Neural progenitor cell (in vitro differentiated cells): ENCODE results near the gene TCL1B. TPM values are rescaled to one million over a fixed set of nuclear protein-coding genes. Genes with fewer than 3 reads are reported as not detected.

Source experiments
- DNase-seq: peaks from one replicate; pipeline ENCODE4 v3.0.0-alpha.2; 2016; ENCODE audit warnings: low spot score
- H2AFZ ChIP-seq: fragments of 200-600 bp; sonication (generic); replicated peaks from 2 replicates; pipeline ENCODE4 v1.6.1; 2016; ENCODE audit warnings: antibody characterized with exemption
- H3F3A ChIP-seq: fragments of 200-600 bp; sonication (generic); 2 replicates; pipeline ENCODE4 v1.6.1; 2016; ENCODE audit warnings: antibody characterized with exemption, low read depth
- H3K27ac ChIP-seq: fragments of 200-600 bp; sonication (generic); 2 replicates; pipeline ENCODE4 v1.5.1; 2016; ENCODE audit warnings: mild to moderate bottlenecking
- H3K27me3 ChIP-seq: fragments of 200-600 bp; sonication (generic); 2 replicates; pipeline ENCODE4 v1.6.1; 2016; ENCODE audit warnings: mild to moderate bottlenecking, moderate library complexity
- H3K36me3 ChIP-seq: fragments of 200-600 bp; sonication (generic); 2 replicates; pipeline ENCODE4 v1.5.1; 2016
- H3K4me1 ChIP-seq: fragments of 200-600 bp; sonication (generic); 2 replicates; pipeline ENCODE4 v1.6.1; 2016; ENCODE audit warnings: mixed run types
- H3K4me2 ChIP-seq: fragments of 200-600 bp; sonication (generic); 2 replicates; pipeline ENCODE4 v1.6.1; 2016
- H3K4me3 ChIP-seq: fragments of 200-600 bp; sonication (generic); 2 replicates; pipeline ENCODE4 v1.5.1; 2016
- H3K79me2 ChIP-seq: fragments of 200-600 bp; sonication (generic); 2 replicates; pipeline ENCODE4 v1.6.1; 2016; ENCODE audit warnings: low read depth
- H3K9ac ChIP-seq: fragments of 200-600 bp; sonication (generic); 2 replicates; pipeline ENCODE4 v1.6.1; 2016
- H3K9me3 ChIP-seq: fragments of 200-600 bp; sonication (generic); 2 replicates; pipeline ENCODE4 v1.5.1; 2016; ENCODE audit warnings: low read depth
- H4K20me1 ChIP-seq: fragments of 200-600 bp; sonication (generic); 2 replicates; pipeline ENCODE4 v1.6.1; 2016; ENCODE audit warnings: low read depth
- H3K27ac Mint-ChIP-seq: 3 replicates; pipeline ENCODE4 v1.8.0; 2021; ENCODE audit warnings: mixed read lengths
- H3K27me3 Mint-ChIP-seq: 2 replicates; pipeline ENCODE4 v1.8.0; 2022; ENCODE audit warnings: low read depth, mild to moderate bottlenecking, inconsistent platforms, moderate library complexity, mixed read lengths; ENCODE audit not compliant: insufficient read depth
- H3K36me3 Mint-ChIP-seq: 3 replicates; pipeline ENCODE4 v1.8.0; 2021; ENCODE audit warnings: mixed read lengths
- H3K4me1 Mint-ChIP-seq: 3 replicates; pipeline ENCODE4 v1.8.0; 2021; ENCODE audit warnings: mixed read lengths
- H3K4me3 Mint-ChIP-seq: 3 replicates; pipeline ENCODE4 v1.8.0; 2021; ENCODE audit warnings: mild to moderate bottlenecking, moderate library complexity, mixed read lengths
- H3K9me3 Mint-ChIP-seq: 3 replicates; pipeline ENCODE4 v1.8.0; 2020; ENCODE audit warnings: mixed read lengths
- CTCF ChIP-seq: fragments of 200-600 bp; sonication (generic); IDR thresholded peaks from 2 replicates; pipeline ENCODE4 v1.5.1; 2017; ENCODE audit warnings: antibody characterized with exemption, mild to moderate bottlenecking
- EZH2 ChIP-seq: fragments of 200-600 bp; sonication (generic); IDR thresholded peaks from 2 replicates; pipeline ENCODE4 v1.6.1; 2017; ENCODE audit warnings: antibody characterized with exemption, mild to moderate bottlenecking, moderate library complexity
- EZH2phosphoT487 ChIP-seq: fragments of 200-600 bp; sonication (generic); IDR thresholded peaks from 2 replicates; pipeline ENCODE4 v1.6.1; 2017; ENCODE audit warnings: antibody characterized with exemption
- total RNA-seq: library from RNA; depleted of rRNA; stranded (reverse); fragments of >200 nt; gene quantifications from 2 replicates; pipeline ENCODE4 v1.2.3, GENCODE V29; 2015; ENCODE audit warnings: low replicate concordance

The TCL1B gene
- total RNA-seq, 1 donor from 2014 or later, result not detected

- Mint-ChIP-seq H3K27ac (no peak overlapping the region), H3K4me3 (no peak overlapping the region), H3K4me1 (peaks cover 19% of the 10 kb centered on the region), H3K36me3 (no peaks in the 10 kb centered on the region), H3K27me3 (peaks cover 3% of the 10 kb centered on the region), H3K9me3 (no peaks in the 10 kb centered on the region)
- TF ChIP-seq EZH2, result no peak
- TF ChIP-seq EZH2phosphoT487, result no peak
- TF ChIP-seq CTCF, result no peak
- H3K36me3 ChIP-seq, result no peaks in the 10 kb centered on the region
- no peaks in the 10 kb centered on the region for H4K20me1 ChIP-seq
- no peaks in the 10 kb centered on the region for H3K27me3 ChIP-seq
- no peak overlapping the region for H3K27ac ChIP-seq
- no peak overlapping the region for H2AFZ ChIP-seq
- peak overlapping the region; percentile 21 for H3K4me2 ChIP-seq
- no peak overlapping the region for H3K4me3 ChIP-seq
- peaks cover 13% of the 10 kb centered on the region for H3K4me1 ChIP-seq
- no peaks in the 10 kb centered on the region for H3F3A ChIP-seq
- H3K79me2 ChIP-seq, result no peaks in the 10 kb centered on the region
- DNase-seq, result no peak
- no peaks in the 10 kb centered on the region for H3K9me3 ChIP-seq
- no peak overlapping the region for H3K9ac ChIP-seq
Measured at GRCh38 chr14:95657454-95657853, 28.8 kb upstream of the TCL1B start.

- H3K79me2 ChIP-seq, result no peaks in the 10 kb centered on the region
- Mint-ChIP-seq H3K9me3 (no peaks in the 10 kb centered on the region), H3K4me1 (peaks cover 19% of the 10 kb centered on the region), H3K27ac (no peak overlapping the region), H3K4me3 (no peak overlapping the region), H3K27me3 (peaks cover 3% of the 10 kb centered on the region), H3K36me3 (no peaks in the 10 kb centered on the region)
- no peaks in the 10 kb centered on the region for H3K9me3 ChIP-seq
- H3K36me3 ChIP-seq, result no peaks in the 10 kb centered on the region
- no peak overlapping the region for H3K27ac ChIP-seq
- H2AFZ ChIP-seq, result no peak overlapping the region
- no peak overlapping the region for H3K4me2 ChIP-seq
- no peaks in the 10 kb centered on the region for H3K27me3 ChIP-seq
- H3K4me1 ChIP-seq, result peaks cover 13% of the 10 kb centered on the region
- no peaks in the 10 kb centered on the region for H4K20me1 ChIP-seq
- H3F3A ChIP-seq, result no peaks in the 10 kb centered on the region
- DNase-seq, result no peak
- no peak overlapping the region for H3K4me3 ChIP-seq
- TF ChIP-seq EZH2 (no peak), CTCF (no peak), EZH2phosphoT487 (no peak)
- H3K9ac ChIP-seq, result no peak overlapping the region
Measured at GRCh38 chr14:95659293-95659989, 26.8 kb upstream of the TCL1B start.

- Histone ChIP-seq H2AFZ (no peak overlapping the region), H3F3A (no peaks in the 10 kb centered on the region), H4K20me1 (no peaks in the 10 kb centered on the region), H3K9me3 (no peaks in the 10 kb centered on the region), H3K4me1 (peaks cover 13% of the 10 kb centered on the region), H3K4me2 (no peak overlapping the region), H3K27ac (no peak overlapping the region), H3K27me3 (no peaks in the 10 kb centered on the region), H3K9ac (no peak overlapping the region), H3K79me2 (no peaks in the 10 kb centered on the region), H3K4me3 (no peak overlapping the region), H3K36me3 (no peaks in the 10 kb centered on the region)
- no peaks in the 10 kb centered on the region for H3K9me3 Mint-ChIP-seq
- no peak overlapping the region for H3K4me3 Mint-ChIP-seq
- no peak overlapping the region for H3K27ac Mint-ChIP-seq
- no peak for DNase-seq
- H3K27me3 Mint-ChIP-seq, result peaks cover 3% of the 10 kb centered on the region
- H3K36me3 Mint-ChIP-seq, result no peaks in the 10 kb centered on the region
- TF ChIP-seq EZH2 (no peak), EZH2phosphoT487 (no peak), CTCF (no peak)
- H3K4me1 Mint-ChIP-seq, result peaks cover 19% of the 10 kb centered on the region
Measured at GRCh38 chr14:95659990-95660385, 26.2 kb upstream of the TCL1B start.
